HG02840 (cell line): Measurements from ENCODE around the gene ARHGAP22.
"Not testable (repeated sequence)": the region's sequence is repeated elsewhere in the genome, so short reads cannot be mapped to it uniquely, and the experiment has no call there.

ENCODE experiments used
- ATAC-seq: cut with Tn5 transposase; IDR thresholded peaks from one replicate; pipeline ENCODE4 v1.9.1; 2021; ENCODE audit warnings: mild to moderate bottlenecking, moderate library complexity, moderate number of reproducible peaks; ENCODE audit not compliant: unreplicated experiment, low FRiP score

The ARHGAP22 gene

GRCh38 chr10:48444861-48445841 is 159.7 kb downstream of the ARHGAP22 start:
- no peak for ATAC-seq

GRCh38 chr10:48444266-48444665 is 160.6 kb downstream of the ARHGAP22 start:
- no peak for ATAC-seq

GRCh38 chr10:48442809-48443177 is 162.1 kb downstream of the ARHGAP22 start:
- ATAC-seq, result no peak

- no peak for ATAC-seq
Observed at GRCh38 chr10:48442090-48442808, 162.6 kb downstream of the ARHGAP22 start.

GRCh38 chr10:48440771-48441170 is 164.1 kb downstream of the ARHGAP22 start:
- no peak for ATAC-seq

GRCh38 chr10:48439581-48440041 is 165.3 kb downstream of the ARHGAP22 start:
- ATAC-seq, result no peak

GRCh38 chr10:48439031-48439430 is 165.8 kb downstream of the ARHGAP22 start:
- ATAC-seq, result no peak

- ATAC-seq, result no peak
Observed at GRCh38 chr10:48437546-48437945, 167.3 kb downstream of the ARHGAP22 start.

- no peak for ATAC-seq
Observed at GRCh38 chr10:48431871-48432270, 173.0 kb downstream of the ARHGAP22 start.

GRCh38 chr10:48430402-48430993 is 174.4 kb downstream of the ARHGAP22 start:
- ATAC-seq, result no peak

- no peak for ATAC-seq
Observed at GRCh38 chr10:48429309-48429708, 175.6 kb downstream of the ARHGAP22 start.

- ATAC-seq, result no peak
Observed at GRCh38 chr10:48428896-48429295, 176.0 kb downstream of the ARHGAP22 start.

GRCh38 chr10:48423884-48424283 is 181.0 kb downstream of the ARHGAP22 start:
- no peak for ATAC-seq

GRCh38 chr10:48421862-48422261 is 183.0 kb downstream of the ARHGAP22 start:
- ATAC-seq, result not testable (repeated sequence)

- ATAC-seq, result no peak
Observed at GRCh38 chr10:48419714-48420113, 185.2 kb downstream of the ARHGAP22 start.

GRCh38 chr10:48418189-48418788 is 186.6 kb downstream of the ARHGAP22 start:
- no peak for ATAC-seq

GRCh38 chr10:48417374-48417773 is 187.5 kb downstream of the ARHGAP22 start:
- no peak for ATAC-seq

- no peak for ATAC-seq
Observed at GRCh38 chr10:48416584-48417232, 188.2 kb downstream of the ARHGAP22 start.

GRCh38 chr10:48414778-48415177 is 190.1 kb downstream of the ARHGAP22 start:
- no peak for ATAC-seq

GRCh38 chr10:48414160-48414559 is 190.7 kb downstream of the ARHGAP22 start:
- no peak for ATAC-seq
